ENCODE data around the gene FHIT. TPM values are rescaled to one million over a fixed set of nuclear protein-coding genes. Genes with fewer than 3 reads are reported as not detected.

FHIT gene
- total and polyA plus RNA-seq, 2 of the 4 experiments (the other 2 are of a cell fraction), result 0.07 TPM; not detected in 1

DNA sequence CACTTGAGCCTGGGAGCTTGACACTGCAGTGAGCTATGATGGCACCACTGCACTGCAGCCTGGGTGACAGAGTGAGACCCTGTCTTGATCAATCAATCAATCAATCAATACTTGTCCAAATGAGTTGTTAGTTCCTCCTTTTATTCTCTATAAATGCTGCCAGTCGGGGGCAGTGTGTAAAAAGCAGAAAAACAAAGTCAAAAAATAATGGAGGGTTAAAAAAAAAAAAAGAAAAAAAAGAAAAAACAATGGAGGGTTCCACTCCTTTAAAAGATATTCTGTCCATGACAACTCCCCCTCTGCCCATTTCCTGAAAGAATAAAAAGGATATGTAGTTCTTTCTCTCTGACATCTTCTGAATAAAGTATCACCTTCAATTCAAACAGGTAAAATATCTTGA is 1068.6 kb downstream of the FHIT start:
- no peak for ATAC-seq (ENCODE audit: low read depth)
- no CpG with 5 or more reads among the region's 1 CpG for WGBS, 2 experiments (ENCODE audit: extremely low coverage in 2 of 2, insufficient read length in 1 of 2)
- Histone ChIP-seq H3K9me1 (ENCODE audit: insufficient read depth, low read length) (no peaks in the 10 kb centered on the region), H2AFZ (replicated peaks; ENCODE audit: low read length, poor library complexity) (no peak overlapping the region), H3K4me1 (ENCODE audit: control insufficient read depth, insufficient read depth, low read length) (no peaks in the 10 kb centered on the region), H3K4me3 (ENCODE audit: insufficient read depth, low read depth, low read length) (no peak overlapping the region), H3K23ac (ENCODE audit: low read depth, low read length) (no peak overlapping the region), H3K36me3 (ENCODE audit: control insufficient read depth, insufficient read depth, low read length) (no peaks in the 10 kb centered on the region), H4K91ac (ENCODE audit: insufficient read depth, low read depth, low read length) (no peak overlapping the region), H3K79me1 (ENCODE audit: low read depth in 1 of 2, low read length in 2 of 2) (no peaks in the 10 kb centered on the region), H4K20me1 (ENCODE audit: insufficient read depth, low read length) (no peaks in the 10 kb centered on the region), H4K8ac (ENCODE audit: low read depth in 2 of 2, low read length in 2 of 2) (no peak overlapping the region), H2BK15ac (ENCODE audit: low read depth, low read length) (no peak overlapping the region), H3K56ac (ENCODE audit: extremely low read depth, insufficient read depth, low read length) (no peak overlapping the region), H3K9me3 (ENCODE audit: control insufficient read depth, insufficient read depth, low read length) (no peaks in the 10 kb centered on the region), H3K4ac (ENCODE audit: low read depth, low read length) (no peak overlapping the region), H3K27me3 (ENCODE audit: control insufficient read depth, insufficient read depth, low read length) (no peaks in the 10 kb centered on the region), H3K14ac (replicated peaks; ENCODE audit: low read depth, low read length) (no peak overlapping the region), H2BK120ac (ENCODE audit: low read depth, low read length) (no peak overlapping the region), H4K5ac (ENCODE audit: low read depth, low read length) (no peak overlapping the region), H2AK5ac (ENCODE audit: low read depth, low read length) (no peak overlapping the region), H3K9ac (ENCODE audit: low read depth, low read length) (no peak overlapping the region), H3K4me2 (ENCODE audit: low read depth, low read length) (no peak overlapping the region), H3K18ac (ENCODE audit: low read depth, low read length) (no peak overlapping the region), H2BK5ac (ENCODE audit: low read depth, low read length, poor library complexity, severe bottlenecking) (no peak overlapping the region), H3K27ac (ENCODE audit: insufficient read depth, low read length) (no peak overlapping the region), H2BK20ac (ENCODE audit: low read depth, low read length) (no peak overlapping the region), H2AK9ac (replicated peaks; ENCODE audit: low read depth, low read length, poor library complexity) (no peak overlapping the region)
- ChIA-PET POLR2A (ENCODE audit: unreplicated experiment) (no interaction called here), CTCF (no interaction called here)
- in situ Hi-C loops (cut with MboI; ENCODE audit: low sequenced_read_pairs) (no loop called here), dilution Hi-C loops (cut with HindIII; ENCODE audit: low sequenced_read_pairs, unreplicated experiment) (no loop called here), intact Hi-C loops (cut with micrococcal nuclease) (no loop called here)
- no peak for DNase-seq
- no TSS peak for BruUV-seq (replicated peaks)
- TF ChIP-seq MAFK (IDR thresholded peaks at IDR 0.05; ENCODE audit: low read depth, low read length), result no peak
- TF ChIP-seq SMC3 (IDR thresholded peaks at IDR 0.05; ENCODE audit: low read depth, low read length), result no peak
- TF ChIP-seq, protein P1, sequence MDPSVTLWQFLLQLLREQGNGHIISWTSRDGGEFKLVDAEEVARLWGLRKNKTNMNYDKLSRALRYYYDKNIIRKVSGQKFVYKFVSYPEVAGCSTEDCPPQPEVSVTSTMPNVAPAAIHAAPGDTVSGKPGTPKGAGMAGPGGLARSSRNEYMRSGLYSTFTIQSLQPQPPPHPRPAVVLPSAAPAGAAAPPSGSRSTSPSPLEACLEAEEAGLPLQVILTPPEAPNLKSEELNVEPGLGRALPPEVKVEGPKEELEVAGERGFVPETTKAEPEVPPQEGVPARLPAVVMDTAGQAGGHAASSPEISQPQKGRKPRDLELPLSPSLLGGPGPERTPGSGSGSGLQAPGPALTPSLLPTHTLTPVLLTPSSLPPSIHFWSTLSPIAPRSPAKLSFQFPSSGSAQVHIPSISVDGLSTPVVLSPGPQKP (IDR thresholded peaks at IDR 0.05; ENCODE audit: borderline replicate concordance, low read depth, low read length), result no peak
- no peak for TF ChIP-seq CHD1 (IDR thresholded peaks at IDR 0.05; ENCODE audit: low read depth, low read length)
- no peak for TF ChIP-seq CEBPB (IDR thresholded peaks at IDR 0.05; ENCODE audit: low read depth, low read length)
- TF ChIP-seq, protein P2, sequence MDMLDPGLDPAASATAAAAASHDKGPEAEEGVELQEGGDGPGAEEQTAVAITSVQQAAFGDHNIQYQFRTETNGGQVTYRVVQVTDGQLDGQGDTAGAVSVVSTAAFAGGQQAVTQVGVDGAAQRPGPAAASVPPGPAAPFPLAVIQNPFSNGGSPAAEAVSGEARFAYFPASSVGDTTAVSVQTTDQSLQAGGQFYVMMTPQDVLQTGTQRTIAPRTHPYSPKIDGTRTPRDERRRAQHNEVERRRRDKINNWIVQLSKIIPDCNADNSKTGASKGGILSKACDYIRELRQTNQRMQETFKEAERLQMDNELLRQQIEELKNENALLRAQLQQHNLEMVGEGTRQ (IDR thresholded peaks at IDR 0.05; ENCODE audit: low read depth, low read length), result no peak
- no peak for TF ChIP-seq FOS (IDR thresholded peaks at IDR 0.05; ENCODE audit: low read depth, low read length)
